ENCODE results near the gene RDH11.
"Not testable (repeated sequence)": the region's sequence is repeated elsewhere in the genome, so short reads cannot be mapped to it uniquely, and the experiment has no call there.

Gene RDH11, protein sequence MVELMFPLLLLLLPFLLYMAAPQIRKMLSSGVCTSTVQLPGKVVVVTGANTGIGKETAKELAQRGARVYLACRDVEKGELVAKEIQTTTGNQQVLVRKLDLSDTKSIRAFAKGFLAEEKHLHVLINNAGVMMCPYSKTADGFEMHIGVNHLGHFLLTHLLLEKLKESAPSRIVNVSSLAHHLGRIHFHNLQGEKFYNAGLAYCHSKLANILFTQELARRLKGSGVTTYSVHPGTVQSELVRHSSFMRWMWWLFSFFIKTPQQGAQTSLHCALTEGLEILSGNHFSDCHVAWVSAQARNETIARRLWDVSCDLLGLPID

DNA sequence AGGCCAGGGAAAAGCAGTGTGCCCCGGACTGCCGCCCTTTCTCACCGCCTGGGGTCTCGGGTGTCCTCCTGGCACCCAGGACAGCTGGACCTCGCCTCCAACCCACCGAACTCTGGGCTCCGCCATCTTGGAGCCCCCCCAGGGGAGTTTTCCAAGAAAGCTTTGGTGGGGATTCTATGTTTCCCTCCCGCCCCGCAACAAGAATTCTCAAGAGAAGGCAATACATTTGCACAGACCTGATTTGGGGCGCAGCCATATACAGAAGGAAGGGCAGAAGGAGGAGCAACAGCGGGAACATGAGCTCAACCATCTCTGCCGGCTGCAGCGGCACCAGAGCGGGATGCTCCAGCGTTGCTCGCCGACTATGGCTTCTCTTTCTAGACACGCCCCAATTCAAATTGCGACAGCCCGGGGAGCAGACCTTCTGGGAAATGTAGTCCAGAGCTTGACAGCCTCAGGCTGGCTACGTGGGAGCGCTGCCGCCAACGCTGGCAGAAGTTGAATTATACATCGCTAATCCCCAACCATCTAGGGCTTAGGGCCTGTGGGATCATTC lies at the start of gene RDH11:
TSS of gene RDH11 (minus strand) at position 371 of the 556 bp plus-strand sequence. CDS start at position 310, 61 bp downstream.
- peak; percentile 91 for DNase-seq

GRCh38 chr14:67744046-67744445 lies 48.5 kb upstream of the RDH11 start:
- DNase-seq = no peak

GRCh38 chr14:67738740-67739504 lies 43.4 kb upstream of the RDH11 start:
- DNase-seq = no peak

DNA sequence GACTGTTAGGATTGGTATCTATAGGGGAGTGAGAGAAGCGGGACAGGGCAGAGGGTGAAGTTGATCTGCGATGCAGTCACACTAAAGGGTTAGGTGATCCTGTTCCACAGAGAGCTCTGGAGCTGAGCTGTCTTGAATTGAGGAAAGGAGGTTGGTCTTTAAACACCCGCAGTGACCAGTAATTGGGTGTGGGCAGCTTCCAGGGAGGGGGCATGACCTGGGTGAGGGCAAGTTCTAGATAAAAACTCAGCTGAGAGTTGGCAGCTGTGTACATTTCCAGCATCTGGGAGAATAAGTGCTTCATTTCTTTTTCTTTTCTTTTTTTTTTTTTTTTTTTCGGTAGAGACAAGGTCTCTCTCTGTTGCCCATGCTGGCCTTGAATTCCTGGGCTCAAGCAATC lies 41.2 kb upstream of the RDH11 start:
- no peak for DNase-seq

DNA sequence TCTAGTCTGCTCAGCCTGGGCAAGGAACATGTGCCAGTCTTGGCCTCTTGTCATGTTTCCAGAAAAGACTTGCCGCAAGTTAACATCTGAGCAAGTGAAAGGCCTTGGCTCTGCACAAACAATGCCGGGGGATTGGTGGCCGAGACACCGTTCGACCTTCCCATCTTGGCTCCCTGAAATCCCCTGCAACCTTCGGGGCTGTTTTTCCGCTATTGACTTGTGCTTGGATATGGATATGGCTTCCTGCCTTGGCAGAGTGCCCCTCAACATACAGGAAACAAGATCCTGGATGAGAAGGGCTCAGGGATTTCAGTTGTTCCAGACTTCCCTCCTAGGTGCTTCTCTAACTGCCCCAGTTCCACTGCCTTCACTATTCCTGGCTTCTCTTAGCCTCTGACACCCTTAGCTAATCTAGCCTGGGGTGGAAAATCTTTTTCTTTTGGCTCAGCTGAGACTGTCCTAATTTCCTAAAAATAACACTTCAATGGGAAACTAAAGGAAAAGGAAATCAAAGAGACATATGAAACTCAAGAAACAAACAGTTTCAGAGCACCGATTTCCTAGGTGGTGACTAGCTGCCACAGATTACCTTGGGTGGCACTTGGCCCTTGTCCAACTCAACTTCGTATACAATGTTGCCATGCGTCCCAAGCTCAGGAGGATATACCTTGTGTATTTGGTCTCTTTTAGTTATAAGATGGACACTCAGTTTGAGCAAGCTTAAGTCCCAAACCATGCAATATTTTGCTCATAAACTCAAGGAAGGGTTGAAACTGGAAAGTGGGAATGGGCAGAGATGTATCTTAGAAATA lies 40.0 kb upstream of the RDH11 start:
- no peak for DNase-seq

- no peak for DNase-seq
Measured at GRCh38 chr14:67734675-67735074, 39.1 kb upstream of the RDH11 start.

GRCh38 chr14:67733616-67734015 lies 38.1 kb upstream of the RDH11 start:
- DNase-seq = no peak

- DNase-seq = no peak
Measured at GRCh38 chr14:67729072-67729885, 33.7 kb upstream of the RDH11 start.

DNA sequence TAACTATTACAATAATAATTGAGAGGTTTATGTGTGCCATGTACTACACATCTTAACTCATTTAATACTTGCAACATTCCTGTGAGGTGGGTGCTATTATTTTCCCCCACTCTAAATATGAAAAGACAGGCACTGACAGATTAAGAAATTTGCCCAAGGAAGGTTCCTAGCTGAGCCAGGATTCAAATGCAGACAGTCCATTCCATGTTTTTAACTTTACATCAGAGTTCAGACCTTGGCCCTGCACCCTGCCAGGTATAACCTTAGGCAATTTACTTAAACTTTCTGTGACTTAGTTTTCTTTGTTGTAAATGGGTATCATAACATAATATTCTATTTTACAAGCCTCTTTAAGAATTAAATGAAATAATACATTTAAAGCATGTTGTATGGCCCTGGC lies 32.7 kb upstream of the RDH11 start:
- DNase-seq = no peak

DNA sequence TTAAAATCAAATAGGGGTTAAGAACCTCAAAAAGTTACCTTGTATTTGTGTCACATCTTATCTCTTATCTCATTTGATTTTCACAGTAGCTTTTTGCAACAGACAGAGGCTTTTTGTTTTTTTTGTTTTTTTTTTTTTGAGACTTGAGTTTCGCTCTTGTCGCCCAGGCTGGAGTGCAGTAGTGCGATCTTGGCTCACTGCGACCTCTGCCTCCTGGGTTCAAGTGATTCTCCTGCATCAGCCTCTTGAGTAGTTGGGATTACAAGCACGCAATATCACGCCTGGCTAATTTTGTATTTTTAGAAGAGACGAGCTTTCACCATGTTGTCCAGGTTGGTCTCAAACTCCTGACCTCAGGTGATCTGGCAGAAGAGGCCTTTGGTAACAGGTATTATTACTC lies 31.8 kb upstream of the RDH11 start:
- DNase-seq = no peak

- DNase-seq = no peak
Measured at GRCh38 chr14:67725171-67725570, 29.6 kb upstream of the RDH11 start.

DNA sequence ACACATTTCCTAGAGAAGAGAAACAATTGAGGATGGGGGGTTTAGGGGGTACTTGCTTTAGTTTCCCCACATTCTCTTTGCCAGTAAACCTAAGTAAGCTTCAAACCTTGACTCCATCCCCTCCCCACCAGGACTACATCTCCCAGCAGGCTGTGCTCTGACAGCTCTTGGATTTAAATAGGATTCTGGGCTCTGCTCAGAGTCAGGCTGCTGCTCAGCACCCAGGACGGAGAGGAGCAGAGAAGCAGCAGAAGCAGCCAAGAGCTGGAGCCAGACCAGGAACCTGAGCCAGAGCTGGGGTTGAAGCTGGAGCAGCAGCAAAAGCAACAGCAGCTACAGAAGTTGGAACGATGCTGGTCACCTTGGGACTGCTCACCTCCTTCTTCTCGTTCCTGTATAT lies 26.7 kb upstream of the RDH11 start:
- peak; percentile 54 for DNase-seq

GRCh38 chr14:67721875-67722274 lies 26.3 kb upstream of the RDH11 start:
- no peak for DNase-seq

DNA sequence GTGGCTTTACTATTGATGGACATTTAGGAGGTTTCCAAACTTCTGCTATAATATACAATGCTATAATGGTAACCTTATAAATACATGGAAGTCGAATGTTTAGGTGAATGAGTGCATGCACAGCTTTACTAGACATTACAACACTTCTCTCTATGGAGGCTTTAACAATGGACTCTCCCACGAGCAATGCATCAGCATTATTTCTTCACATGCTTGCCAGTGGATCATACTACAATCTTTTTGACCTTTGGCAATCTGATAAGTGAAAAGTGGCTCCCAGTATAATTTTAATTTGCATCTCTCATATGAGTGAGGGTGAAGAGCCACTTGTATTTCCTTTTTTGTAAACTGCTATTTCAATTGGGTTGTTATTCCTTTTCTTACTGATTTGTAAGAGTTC lies 24.3 kb upstream of the RDH11 start:
- no peak for DNase-seq

- DNase-seq = not testable (repeated sequence)
Measured at GRCh38 chr14:67719385-67719784, 23.8 kb upstream of the RDH11 start.

- DNase-seq = no peak
Measured at GRCh38 chr14:67718265-67718664, 22.7 kb upstream of the RDH11 start.

GRCh38 chr14:67717048-67717447 lies 21.5 kb upstream of the RDH11 start:
- DNase-seq = no peak

DNA sequence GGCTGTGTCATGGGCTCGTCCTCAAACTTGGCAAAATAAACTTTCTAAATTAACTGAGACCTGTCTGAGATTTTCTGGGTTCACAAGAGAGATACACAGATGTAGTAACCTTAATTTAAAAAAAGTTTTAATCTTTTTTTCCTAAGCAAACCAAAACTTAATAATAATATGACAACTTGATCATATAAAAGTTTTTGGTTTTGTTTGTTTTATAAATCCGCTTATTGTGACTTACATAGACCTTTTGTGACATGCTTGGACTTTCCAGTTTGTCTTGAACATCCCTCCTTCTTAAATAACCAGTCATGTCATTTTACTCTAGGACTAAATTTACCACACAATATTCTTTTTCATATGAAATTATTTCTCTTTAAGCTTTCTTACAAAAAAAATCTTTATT lies 14.6 kb upstream of the RDH11 start:
- no peak for DNase-seq

DNA sequence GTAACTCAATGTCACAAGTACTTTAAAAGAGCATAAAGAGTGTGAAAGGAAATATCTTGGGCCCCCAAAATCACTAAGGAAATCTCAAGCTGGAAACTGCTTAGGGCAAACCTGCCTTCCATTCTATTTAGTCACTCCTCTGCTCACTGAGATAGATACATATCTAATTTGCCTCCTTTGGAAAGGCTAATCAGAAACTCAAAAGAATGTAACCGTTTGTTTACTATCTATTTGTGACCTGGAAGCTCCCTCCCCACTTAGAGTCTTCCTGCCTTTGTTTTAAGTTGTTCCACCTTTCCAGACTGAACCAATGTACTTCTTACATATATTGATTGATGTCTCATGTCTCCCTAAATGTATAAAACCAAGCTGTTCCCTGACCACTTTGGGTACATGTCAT lies 14.2 kb upstream of the RDH11 start:
- DNase-seq = not testable (repeated sequence)

- not testable (repeated sequence) for DNase-seq
Measured at GRCh38 chr14:67709346-67709745, 13.8 kb upstream of the RDH11 start.

GRCh38 chr14:67705211-67705610 lies 9.6 kb upstream of the RDH11 start:
- no peak for DNase-seq

DNA sequence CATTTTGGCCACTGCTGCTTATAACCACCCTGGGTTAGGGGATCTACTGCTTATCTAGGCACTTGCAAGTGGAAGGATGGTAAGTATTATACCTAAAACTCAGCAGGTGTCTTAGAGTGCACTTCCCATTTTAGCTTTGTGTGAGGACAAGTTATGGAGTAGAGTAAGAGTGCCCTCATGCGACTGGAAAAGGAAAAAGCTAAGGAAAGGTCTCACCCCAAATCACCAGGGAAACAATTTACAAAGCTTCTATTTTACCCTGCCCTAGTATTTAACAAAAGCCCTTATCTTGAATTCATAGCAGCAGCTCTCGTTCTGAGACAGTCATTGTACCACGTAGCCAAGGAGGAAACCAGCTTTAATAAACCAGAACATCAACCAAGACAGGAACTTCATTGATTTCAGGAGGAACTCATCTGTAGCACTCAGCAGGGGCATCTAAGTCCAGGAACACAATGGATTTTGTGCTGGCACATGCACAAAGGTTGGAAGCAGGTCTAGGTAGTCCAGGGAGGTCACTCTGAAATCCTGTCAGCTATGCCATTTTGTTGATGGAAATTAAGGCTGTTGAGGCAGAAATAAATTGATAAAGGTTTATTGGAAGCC lies 9.0 kb upstream of the RDH11 start:
- peak; percentile 89 for DNase-seq

Data from midbrain (tissue), 1 donor.